K562 (cell line): Measurements from ENCODE around the gene TBPL2. TPM values are rescaled to one million over a fixed set of nuclear protein-coding genes. Genes with fewer than 3 reads are reported as not detected.
A peak's percentile ranks its signal among the peaks of the same experiment; 100 is the strongest.

ENCODE experiments used
- C11orf30 ChIP-seq: fragments of 450-650 bp; IDR thresholded peaks from 2 replicates; pipeline ENCODE4 v1.6.1; 2016; ENCODE audit warnings: low read depth, mild to moderate bottlenecking
- DLX4 ChIP-seq: fragments of 250-450 bp; sonication (Bioruptor Pico); IDR thresholded peaks from 2 replicates; pipeline ENCODE4 v1.6.1; 2021; ENCODE audit warnings: mild to moderate bottlenecking
- EP400 ChIP-seq: fragments of 450-650 bp; IDR thresholded peaks from 2 replicates; pipeline ENCODE4 v1.6.1; 2017; ENCODE audit warnings: antibody characterized with exemption, mild to moderate bottlenecking, moderate library complexity
- ETS1 ChIP-seq: conservative IDR thresholded peaks from 2 replicates; pipeline ENCODE4 v1.6.1; 2011; ENCODE audit warnings: low read depth, mild to moderate bottlenecking, low read length; ENCODE audit not compliant: control insufficient read depth
- GATAD2B ChIP-seq: fragments of 450-650 bp; IDR thresholded peaks from 2 replicates; pipeline ENCODE4 v1.6.1; 2017; ENCODE audit warnings: mild to moderate bottlenecking, borderline replicate concordance
- HDAC3 ChIP-seq: fragments of 450-650 bp; IDR thresholded peaks from 2 replicates; pipeline ENCODE4 v1.6.1; 2018; ENCODE audit warnings: borderline replicate concordance, mild to moderate bottlenecking, moderate library complexity; ENCODE audit not compliant: partially characterized antibody
- HIVEP1 ChIP-seq: fragments of 250-450 bp; sonication (Bioruptor Pico); IDR thresholded peaks from 2 replicates; pipeline ENCODE4 v1.4.0; 2020; ENCODE audit warnings: mild to moderate bottlenecking
- NCOA4 ChIP-seq: fragments of 450-650 bp; IDR thresholded peaks from 2 replicates; pipeline ENCODE4 v1.6.1; 2018; ENCODE audit warnings: mild to moderate bottlenecking; ENCODE audit not compliant: partially characterized antibody
- RFX5 ChIP-seq: IDR thresholded peaks from 2 replicates; pipeline ENCODE4 v1.6.1; 2011; ENCODE audit warnings: low read depth, mild to moderate bottlenecking, improper control_type of control experiment, low read length
- SREBF2 ChIP-seq: sonication (generic); formaldehyde crosslinking; IDR thresholded peaks from 2 replicates; pipeline ENCODE4 v1.4.0; 2020; ENCODE audit warnings: mild to moderate bottlenecking, missing genetic modification reagents
- SRSF3 ChIP-seq: fragments of 200-400 bp; formaldehyde crosslinking; IDR thresholded peaks from 2 replicates; pipeline ENCODE4 v1.6.1; 2016; ENCODE audit warnings: mild to moderate bottlenecking, low read length, moderate library complexity; ENCODE audit not compliant: insufficient read depth
- UBTF ChIP-seq, 2 experiments: IDR thresholded peaks; 2 replicates each; pipeline ENCODE4 v1.6.1; 2012; ENCODE audit warnings: improper control_type of control experiment in 2 of 2, low read depth in 2 of 2, low read length in 2 of 2, borderline replicate concordance in 1 of 2
- ZNF512 ChIP-seq: IDR thresholded peaks from 2 replicates; pipeline ENCODE4 v1.6.1; 2016; ENCODE audit warnings: missing genetic modification characterization, missing compliant biosample characterization
- ZNF609 ChIP-seq: sonication (generic); formaldehyde crosslinking; IDR thresholded peaks from 2 replicates; pipeline ENCODE4 v1.8.1; 2023; ENCODE audit warnings: missing genetic modification reagents, mild to moderate bottlenecking, borderline replicate concordance
- polyA plus RNA-seq, 8 experiments: library from polyadenylated mRNA; depleted of rRNA in 4 of 8; stranded (reverse) in 5 of 8; unstranded in 3 of 8; fragments of >200 nt; fragmentation: Nextera tagmentation in 2 of 8; fragmentation: Illumina TruSeq in 1 of 8; extraction: Ambion mirVana in 2 of 8; extraction: Trizol in 1 of 8; gene quantifications; 2 replicates each; pipeline versions ENCODE4 v1.2.1 to v1.2.3, GENCODE V29; 2011 to 2014; ENCODE audit warnings: inconsistent platforms in 1 of 8, missing spikeins in 1 of 8
- total RNA-seq, 7 experiments: library from RNA; depleted of rRNA in 6 of 7; stranded (reverse); fragments of >200 nt in 6 of 7; fragmentation: Illumina TruSeq in 2 of 7; extraction: Trizol in 2 of 7; gene quantifications; 2 replicates each; pipeline versions ENCODE4 v1.2.1 to v1.2.3, GENCODE V29; 2011 to 2021; ENCODE audit warnings: low replicate concordance in 1 of 7

The TBPL2 gene
- total and polyA plus RNA-seq, 9 of the 15 experiments (the other 6 are each of a cell fraction or from before 2014, with no cell fraction given), result not detected

GRCh38 chr14:55411426-55412389, 28.7 kb downstream of the TBPL2 start, which contains the start of gene ATG14 (continued):
- no peak for TF ChIP-seq DLX4 (CRISPR knock-in tag)
- TF ChIP-seq RFX5, result no peak
- TF ChIP-seq EP400, result peak; percentile 80
- TF ChIP-seq UBTF (IDR thresholded peaks at IDR 0.05; ENCODE audit: borderline replicate concordance in 1 of 2, low read depth in 2 of 2, low read length in 2 of 2), result no peak
- peak; percentile 100 for TF ChIP-seq C11orf30
- TF ChIP-seq ZNF512 (tag), result no peak
- TF ChIP-seq ETS1, result peak; percentile 84; the same call in 1 of the 2 replicates
- TF ChIP-seq HDAC3, result no peak
- no peak for TF ChIP-seq HIVEP1 (CRISPR knock-in tag)
- no peak for TF ChIP-seq NCOA4
- no peak for TF ChIP-seq SREBF2 (CRISPR knock-in tag)
- TF ChIP-seq GATAD2B, result 0 out of 2 replicates have a peak, but pooled peaks have one; percentile 31
- TF ChIP-seq ZNF609 (CRISPR knock-in tag), result no peak
- TF ChIP-seq SRSF3, result no peak
